Ovary (tissue), 10 donors: Measurements from ENCODE around the gene PSMC6. TPM values are rescaled to one million over a fixed set of nuclear protein-coding genes. Genes with fewer than 3 reads are reported as not detected.

Source experiments
- DNase-seq, 5 donors: peaks; one replicate each; pipeline ENCODE4 v3.0.0-alpha.2; 2019 to 2020
- H3K27ac ChIP-seq, 2 donors: fragments of 200-600 bp; one replicate each; pipeline versions ENCODE4 v1.5.1 to v1.8.0; 2019 to 2022
- H3K27me3 ChIP-seq: fragments of 200-600 bp; one replicate; pipeline ENCODE4 v1.8.0; 2022
- H3K36me3 ChIP-seq: fragments of 200-600 bp; sonication (generic); one replicate; pipeline ENCODE4 v1.5.1; 2019
- H3K4me1 ChIP-seq: one replicate; pipeline ENCODE4 v1.8.1; 2013; ENCODE audit warnings: mild to moderate bottlenecking, moderate library complexity; ENCODE audit not compliant: insufficient read depth
- H3K4me3 ChIP-seq: fragments of 200-600 bp; sonication (generic); one replicate; pipeline ENCODE4 v1.5.1; 2017
- H3K9me3 ChIP-seq, 2 donors: fragments of 200-600 bp in 1 of 2; sonication (generic) in 1 of 2; one replicate each; pipeline versions ENCODE4 v1.5.1 to v1.8.1; 2013 to 2019; ENCODE audit warnings: mild to moderate bottlenecking in 1 of 2, moderate library complexity in 1 of 2
- CTCF ChIP-seq, 3 donors: fragments of 450-650 bp in 2 of 3; fragments of 200-600 bp in 1 of 3; IDR thresholded peaks; one replicate each; pipeline versions ENCODE4 v1.5.1 to v1.8.0; 2016 to 2022; ENCODE audit warnings: antibody characterized with exemption in 3 of 3, mild to moderate bottlenecking in 1 of 3
- EP300 ChIP-seq: sonication (generic); formaldehyde crosslinking; IDR thresholded peaks from one replicate; pipeline ENCODE4 v1.6.1; 2017; ENCODE audit warnings: antibody characterized with exemption
- POLR2A ChIP-seq: fragments of 450-650 bp; IDR thresholded peaks from one replicate; pipeline ENCODE4 v1.6.1; 2017; ENCODE audit warnings: antibody characterized with exemption, mild to moderate bottlenecking, moderate library complexity
- WGBS, 3 donors: extraction: QIAGEN DNeasy Blood & Tissue Kit in 1 of 3; methylation state at CpG; one replicate each; pipeline versions ENCODE4 v1.1.5 to v1.1.7; 2013 to 2017; 5-methylcytosine and 5-hydroxymethylcytosine counted together
- intact Hi-C, 4 donors: fragments of 100-400 bp; cut with DNase I; formaldehyde crosslinking; loops; one replicate each; pipeline versions ENCODE4 v1.11.0 to v1.15.1; 2022 to 2023
- long read RNA-seq, 3 donors: library from polyadenylated mRNA in 2 of 3; unstranded in 2 of 3; transcript quantifications; one replicate each; pipeline ENCODE4 v2.0.0 and lab custom pipeline, GENCODE V29; 2021 to 2026
- polyA plus RNA-seq, 2 donors: library from polyadenylated mRNA; stranded (reverse); fragments of 200-250 nt in 1 of 2; fragments of 350-450 nt in 1 of 2; fragmentation: Illumina TruSeq in 1 of 2; extraction: RNeasy Lipid Tissue Mini Kit (QIAGEN cat#74804) in 1 of 2; gene quantifications; one replicate each; pipeline ENCODE4 v1.2.3, GENCODE V29; 2013 to 2014
- total RNA-seq, 7 donors: library from RNA; depleted of rRNA in 2 of 7; stranded (reverse); fragments of >200 nt in 2 of 7; fragmentation: NEBNext Ultra II Directional in 3 of 7; extraction: Animal tissue kit (Norgen Biotek cat#: 25700) in 3 of 7; gene quantifications; one replicate each; pipeline versions ENCODE4 v1.1.0 to v1.2.4, GENCODE V29; 2016 to 2023
- donor health status: DM: no; HTN: no; CAD: no; lungs with moderate emphysema.
- donor health status: DM: no; HTN: no; CAD: no.
- donor health status: Bipolar disorder and iron deficiency.
- donor health status: DM: yes; HTN: yes; CAD: no.
- donor health status: DM: no; HTN: no; CAD: no.
- donor health status: DM: yes; HTN: yes; CAD: no.

The PSMC6 gene
- total RNA-seq: 10 to 100 TPM; 52.5 to 78.5 (median 73.2) TPM
- polyA plus RNA-seq: 10 to 100 TPM; 62.4 to 64.5 TPM
- long read RNA-seq, donor 1, transcript PSMC6-201 (14 exons, 2,188 nt): major isoform, 420 of 483 reads
- long read RNA-seq, donor 1, partial matches to known transcripts: 21 of 483 reads
- long read RNA-seq, donor 1, other reads (novel, unspliced or antisense): 37 of 483 reads
- long read RNA-seq, donor 2, transcript PSMC6-201 (14 exons, 2,188 nt): major isoform, 58 of 72 reads
- long read RNA-seq, donor 2, partial matches to known transcripts: 6 of 72 reads
- long read RNA-seq, donor 2, other reads (novel, unspliced or antisense): 0 of 72 reads
- long read RNA-seq, donor 3, transcript PSMC6-201 (14 exons, 2,188 nt): major isoform, 77 of 97 reads
- long read RNA-seq, donor 3, partial matches to known transcripts: 2 of 97 reads
- long read RNA-seq, donor 3, other reads (novel, unspliced or antisense): 18 of 97 reads

GRCh38 chr14:52706724-52707706 is at the start of gene PSMC6:
PSMC6 (plus strand) TSS chr14:52707200; CDS start chr14:52707220, 20 bp downstream.
- peak; percentile 94 to 96 (median 95) for DNase-seq
- TF ChIP-seq CTCF (IDR thresholded peaks at IDR 0.05) (no peak), POLR2A (peak; percentile 56)
- intact Hi-C loops: no loop called here
- Histone ChIP-seq H3K9me3 (no peaks in the 10 kb centered on the region), H3K27ac (peak within 1 kb of the TSS; percentile 11 to 63), H3K27me3 (no peaks in the 10 kb centered on the region), H3K4me1 (peaks cover 3% of the 10 kb centered on the region), H3K36me3 (no peaks in the 10 kb centered on the region), H3K4me3 (peak within 1 kb of the TSS; percentile 60)
- 0 to 1% (median 0%) methylated on average over 41 to 43 of the region's 43 CpGs for WGBS, 3 donors

GRCh38 chr14:52660325-52660724 is 46.7 kb upstream of the PSMC6 start:
- no peaks in the 10 kb centered on the region for H3K27me3 ChIP-seq
- intact Hi-C loops: no loop called here
- H3K36me3 ChIP-seq: no peaks in the 10 kb centered on the region
- H3K4me3 ChIP-seq: no peak overlapping the region
- TF ChIP-seq EP300 (no peak), CTCF (IDR thresholded peaks at IDR 0.05) (no peak), POLR2A (no peak)
- no peaks in the 10 kb centered on the region for H3K4me1 ChIP-seq
- H3K27ac ChIP-seq: no peak overlapping the region
- DNase-seq: no peak
- H3K9me3 ChIP-seq: no peaks in the 10 kb centered on the region

- intact Hi-C loops: no loop called here
- 71 to 84% (median 72%) methylated on average over 1 of the region's 1 CpG for WGBS, 3 donors
Measured at GRCh38 chr14:52660832-52661231, 46.2 kb upstream of the PSMC6 start.

More at GRCh38 chr14:52660832-52661231, 46.2 kb upstream of the PSMC6 start:
- no peaks in the 10 kb centered on the region for H3K27me3 ChIP-seq
- no peak overlapping the region for H3K27ac ChIP-seq
- DNase-seq: no peak
- H3K4me3 ChIP-seq: no peak overlapping the region
- no peaks in the 10 kb centered on the region for H3K36me3 ChIP-seq
- H3K4me1 ChIP-seq: no peaks in the 10 kb centered on the region
- TF ChIP-seq CTCF (IDR thresholded peaks at IDR 0.05) (no peak), POLR2A (no peak), EP300 (no peak)
- no peaks in the 10 kb centered on the region for H3K9me3 ChIP-seq
